Stimulated activated CD8-positive, alpha-beta memory T cell treated with anti-CD3 and anti-CD28 coated beads, Interleukin-12 subunit alpha, Interleukin-12 subunit beta, amount 100 ng/mL, for 4 hours (primary cell): Measurements from ENCODE around the gene SEC16B.
"Not testable (repeated sequence)": the region's sequence is repeated elsewhere in the genome, so short reads cannot be mapped to it uniquely, and the experiment has no call there.

Experiments
- DNase-seq: peaks from one replicate; pipeline ENCODE4 v3.0.0-alpha.2; 2020; ENCODE audit warnings: low read depth

SEC16B gene, protein sequence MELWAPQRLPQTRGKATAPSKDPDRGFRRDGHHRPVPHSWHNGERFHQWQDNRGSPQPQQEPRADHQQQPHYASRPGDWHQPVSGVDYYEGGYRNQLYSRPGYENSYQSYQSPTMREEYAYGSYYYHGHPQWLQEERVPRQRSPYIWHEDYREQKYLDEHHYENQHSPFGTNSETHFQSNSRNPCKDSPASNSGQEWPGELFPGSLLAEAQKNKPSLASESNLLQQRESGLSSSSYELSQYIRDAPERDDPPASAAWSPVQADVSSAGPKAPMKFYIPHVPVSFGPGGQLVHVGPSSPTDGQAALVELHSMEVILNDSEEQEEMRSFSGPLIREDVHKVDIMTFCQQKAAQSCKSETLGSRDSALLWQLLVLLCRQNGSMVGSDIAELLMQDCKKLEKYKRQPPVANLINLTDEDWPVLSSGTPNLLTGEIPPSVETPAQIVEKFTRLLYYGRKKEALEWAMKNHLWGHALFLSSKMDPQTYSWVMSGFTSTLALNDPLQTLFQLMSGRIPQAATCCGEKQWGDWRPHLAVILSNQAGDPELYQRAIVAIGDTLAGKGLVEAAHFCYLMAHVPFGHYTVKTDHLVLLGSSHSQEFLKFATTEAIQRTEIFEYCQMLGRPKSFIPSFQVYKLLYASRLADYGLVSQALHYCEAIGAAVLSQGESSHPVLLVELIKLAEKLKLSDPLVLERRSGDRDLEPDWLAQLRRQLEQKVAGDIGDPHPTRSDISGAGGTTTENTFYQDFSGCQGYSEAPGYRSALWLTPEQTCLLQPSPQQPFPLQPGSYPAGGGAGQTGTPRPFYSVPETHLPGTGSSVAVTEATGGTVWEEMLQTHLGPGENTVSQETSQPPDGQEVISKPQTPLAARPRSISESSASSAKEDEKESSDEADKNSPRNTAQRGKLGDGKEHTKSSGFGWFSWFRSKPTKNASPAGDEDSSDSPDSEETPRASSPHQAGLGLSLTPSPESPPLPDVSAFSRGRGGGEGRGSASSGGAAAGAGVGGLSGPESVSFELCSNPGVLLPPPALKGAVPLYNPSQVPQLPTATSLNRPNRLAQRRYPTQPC

DNA sequence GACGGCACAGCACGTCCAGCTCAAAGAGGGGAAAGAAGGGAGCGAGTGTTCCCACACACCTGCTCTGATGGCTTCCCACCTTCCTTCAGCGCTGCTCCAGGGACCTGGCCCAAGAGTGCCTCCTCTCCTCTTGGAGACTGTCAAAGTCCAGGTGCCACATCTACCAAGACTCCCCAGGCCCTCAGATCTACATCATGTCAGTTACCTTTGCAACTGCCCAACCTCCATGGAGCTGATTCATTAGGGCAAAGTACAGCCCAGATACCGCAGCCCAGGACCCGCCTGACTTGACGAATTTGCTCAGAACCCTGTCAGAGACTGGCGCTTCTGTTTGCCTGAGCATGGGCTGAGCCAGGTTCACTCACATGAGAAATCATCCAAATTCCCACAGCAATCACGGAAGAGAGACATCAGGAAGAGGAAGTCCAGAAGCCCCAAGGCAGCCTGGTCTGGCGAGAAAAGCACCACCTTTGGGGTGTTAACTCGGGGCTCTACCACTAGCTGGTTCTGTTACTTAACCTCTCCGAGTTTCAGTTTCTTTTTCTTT lies at the start of gene SEC16B:
Gene SEC16B, minus strand, starts transcription at position 234 of the 547 bp plus-strand sequence. CDS start 2,077 bp downstream, outside the sequence.
- no peak for DNase-seq

DNA sequence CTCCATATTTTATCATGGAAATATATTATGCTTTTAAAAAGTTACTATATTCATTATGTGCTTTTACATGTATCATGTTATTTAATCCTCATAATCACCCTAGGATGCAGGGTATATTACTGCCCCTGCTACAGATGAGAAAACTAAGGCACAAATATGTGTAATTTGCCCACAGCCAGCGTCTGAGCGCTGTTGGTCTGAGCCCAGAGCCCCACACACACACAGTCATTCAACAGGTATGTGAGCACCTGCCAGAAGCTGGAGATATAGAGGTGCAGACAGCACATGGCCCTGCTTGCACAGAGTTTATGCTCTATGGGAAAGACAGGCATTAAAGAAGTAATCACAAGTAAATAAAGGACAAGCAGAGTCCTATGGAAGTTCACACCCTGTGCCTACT lies 49.8 kb upstream of the SEC16B start:
- no peak for DNase-seq

DNA sequence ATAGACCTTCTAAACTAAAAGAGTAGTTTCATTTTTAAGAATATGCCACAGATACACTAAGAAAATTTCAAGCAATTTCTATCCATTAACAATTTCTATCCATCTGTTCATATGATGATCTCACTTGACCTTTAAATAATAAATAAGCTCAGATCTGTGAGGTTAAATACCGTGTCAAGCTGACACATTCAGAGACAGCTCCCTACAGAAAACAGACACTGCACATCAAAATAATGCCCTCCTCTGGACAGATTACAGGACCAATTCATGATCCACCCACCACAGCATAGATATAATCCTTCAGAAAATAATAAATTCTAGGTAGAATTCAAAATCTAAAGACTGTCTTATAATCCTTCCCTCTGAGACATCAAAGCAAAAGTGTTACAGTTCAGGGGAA lies 49.4 kb upstream of the SEC16B start:
- no peak for DNase-seq

DNA sequence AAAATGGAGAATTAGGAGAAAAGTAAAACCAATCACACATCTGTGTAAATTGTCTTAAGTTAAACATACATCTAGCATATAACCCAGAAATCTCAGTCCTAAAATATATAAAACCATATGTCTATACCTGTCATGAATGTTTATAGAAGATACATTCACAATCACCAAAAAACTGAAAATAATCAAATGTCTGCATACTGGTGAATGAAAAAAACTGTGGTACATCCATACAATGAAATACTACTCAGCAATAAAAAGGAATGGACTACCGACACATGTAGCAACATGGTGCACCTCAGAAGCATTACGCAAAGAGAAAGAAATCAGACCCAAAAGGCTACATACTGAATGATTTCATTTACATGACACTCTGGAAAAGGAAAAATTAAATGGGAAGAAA lies 47.7 kb upstream of the SEC16B start:
- DNase-seq, result no peak

DNA sequence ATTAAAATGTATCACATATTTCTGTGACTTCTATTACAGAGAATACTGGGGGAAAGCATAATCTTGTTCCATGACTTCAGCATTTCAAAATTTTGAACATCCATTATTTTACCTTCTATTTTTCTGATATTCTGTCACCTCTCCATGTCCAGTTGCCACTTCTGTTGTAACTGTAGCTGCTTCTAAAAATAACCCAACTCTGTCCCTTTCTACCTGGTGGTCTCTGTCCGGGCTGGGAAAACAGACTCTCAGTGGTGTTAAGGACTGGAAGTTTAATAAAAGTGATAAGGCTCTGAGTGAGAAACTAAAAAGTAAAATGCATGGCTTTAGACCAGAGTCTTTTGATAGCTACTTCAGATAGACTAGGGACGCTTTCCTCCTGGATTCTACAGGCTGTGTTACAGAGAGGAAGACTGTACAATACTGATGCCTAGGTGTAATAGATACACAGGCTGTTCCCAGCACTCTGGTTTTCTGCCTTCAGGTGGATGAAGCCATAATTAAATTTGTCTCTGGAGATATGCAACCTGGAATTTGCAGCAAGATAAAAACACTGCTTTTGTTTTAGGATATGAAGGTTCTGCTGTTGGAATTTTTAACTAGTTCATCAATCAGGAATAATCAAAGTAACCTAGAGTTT lies 42.1 kb upstream of the SEC16B start:
- DNase-seq, result no peak

DNA sequence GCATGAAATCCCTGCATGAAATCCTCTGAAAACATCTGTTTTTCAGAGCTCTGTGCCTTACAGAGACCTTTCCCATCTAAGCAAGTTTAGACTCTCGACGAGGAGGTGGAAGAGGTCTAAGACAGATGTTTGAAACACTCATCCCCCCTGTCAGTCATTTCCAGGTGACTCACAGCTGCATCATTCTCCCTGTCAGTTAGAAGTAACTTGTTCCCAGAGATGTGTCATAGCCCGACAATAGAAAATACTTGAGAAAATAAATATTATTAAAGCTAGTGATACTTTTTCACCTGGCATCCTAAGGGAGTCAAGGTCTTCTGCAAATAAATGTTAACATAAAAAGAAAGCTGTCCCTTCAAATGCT lies 41.6 kb upstream of the SEC16B start:
- no peak for DNase-seq

DNA sequence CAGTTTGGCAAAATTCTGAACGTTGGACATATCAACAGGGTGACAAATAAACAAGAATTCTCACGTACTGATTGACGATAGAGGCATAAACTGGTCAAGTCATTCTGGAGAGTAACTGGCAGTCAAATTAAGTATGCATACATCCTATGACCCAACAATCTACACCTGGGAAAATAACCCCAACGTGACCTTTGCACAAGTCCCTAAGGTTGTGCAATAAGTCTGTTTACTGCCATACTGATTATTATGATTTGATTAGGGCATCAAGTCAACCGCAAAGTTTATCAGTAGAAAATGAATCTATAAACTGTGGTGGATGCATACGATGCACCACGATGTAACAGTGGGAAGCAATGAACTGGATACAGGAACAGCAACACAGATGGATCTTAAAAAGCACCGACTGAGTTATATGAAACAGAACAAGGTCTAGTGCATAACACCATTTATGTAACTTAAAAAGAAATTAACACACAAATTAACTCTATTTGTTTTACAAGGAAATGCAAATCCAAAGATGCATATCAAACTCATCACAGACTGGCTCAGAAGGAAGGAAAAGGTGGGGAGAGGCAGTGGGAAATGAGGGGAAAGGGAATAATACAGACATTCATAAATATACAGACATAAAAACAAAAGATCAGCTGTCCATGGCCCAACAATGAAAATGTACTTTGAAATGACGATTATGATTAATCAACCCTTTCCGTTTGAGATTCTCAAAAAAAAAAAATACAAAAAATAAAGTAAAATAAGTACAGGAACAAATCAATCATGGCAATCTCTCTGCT lies 41.0 kb upstream of the SEC16B start:
- no peak for DNase-seq

DNA sequence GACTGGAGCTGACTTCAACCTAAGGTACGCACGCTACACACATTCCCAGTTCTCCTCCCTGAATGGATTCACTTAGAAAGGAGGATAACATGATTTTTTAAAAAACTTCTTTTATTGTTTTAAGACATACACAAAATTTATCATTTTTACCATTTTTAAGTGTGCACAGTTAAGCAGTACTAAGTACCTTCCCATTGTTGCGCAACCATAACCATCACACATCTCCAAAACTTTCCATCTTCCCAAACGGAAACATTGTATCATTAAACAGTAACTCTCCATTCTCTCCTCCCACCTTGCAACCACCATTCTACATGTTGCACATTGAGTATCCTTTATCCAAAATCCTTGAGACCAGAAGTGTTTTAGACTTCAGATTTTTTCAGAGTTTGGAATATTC lies 36.2 kb upstream of the SEC16B start:
- DNase-seq, result no peak

DNA sequence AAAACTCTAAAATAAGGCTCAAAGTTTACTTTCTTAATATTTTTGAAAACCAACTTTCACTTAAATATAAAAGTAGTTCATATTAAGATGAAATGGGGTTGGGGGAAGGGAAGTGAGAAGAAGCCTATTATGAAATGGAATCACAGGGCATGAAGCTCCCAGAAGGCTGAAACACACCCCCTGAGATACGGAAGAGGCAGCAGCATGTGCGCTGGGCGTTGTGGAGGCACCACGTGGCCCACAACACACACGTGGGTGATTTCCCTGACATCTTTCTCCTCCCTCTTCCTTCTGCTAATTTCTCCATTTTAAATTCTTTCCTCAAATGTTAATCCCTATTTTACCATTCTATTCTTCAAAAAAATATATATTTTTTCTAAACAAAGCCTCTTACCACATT lies 35.6 kb upstream of the SEC16B start:
- no peak for DNase-seq

DNA sequence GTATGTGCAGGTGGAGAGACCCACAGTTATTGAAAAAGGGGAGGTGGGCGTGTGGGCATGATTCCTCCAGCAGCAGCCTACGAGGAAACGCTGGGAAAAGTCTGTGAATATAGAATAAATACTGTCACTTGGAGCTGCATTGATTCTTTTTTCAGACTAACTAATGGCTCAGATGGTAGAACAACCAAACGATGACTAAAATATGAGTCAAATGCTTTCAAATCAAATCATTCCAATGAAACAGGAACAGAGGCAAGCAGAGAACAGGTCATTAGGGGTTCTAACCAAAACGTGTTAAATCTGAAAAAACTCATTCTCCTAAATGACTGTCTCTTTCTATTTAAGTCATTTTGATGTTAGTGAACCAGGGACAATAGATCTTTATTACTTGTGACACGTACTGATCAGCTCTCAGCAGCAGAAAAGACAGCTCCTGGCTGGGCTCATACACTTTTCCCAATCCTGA lies 35.1 kb upstream of the SEC16B start:
- no peak for DNase-seq

DNA sequence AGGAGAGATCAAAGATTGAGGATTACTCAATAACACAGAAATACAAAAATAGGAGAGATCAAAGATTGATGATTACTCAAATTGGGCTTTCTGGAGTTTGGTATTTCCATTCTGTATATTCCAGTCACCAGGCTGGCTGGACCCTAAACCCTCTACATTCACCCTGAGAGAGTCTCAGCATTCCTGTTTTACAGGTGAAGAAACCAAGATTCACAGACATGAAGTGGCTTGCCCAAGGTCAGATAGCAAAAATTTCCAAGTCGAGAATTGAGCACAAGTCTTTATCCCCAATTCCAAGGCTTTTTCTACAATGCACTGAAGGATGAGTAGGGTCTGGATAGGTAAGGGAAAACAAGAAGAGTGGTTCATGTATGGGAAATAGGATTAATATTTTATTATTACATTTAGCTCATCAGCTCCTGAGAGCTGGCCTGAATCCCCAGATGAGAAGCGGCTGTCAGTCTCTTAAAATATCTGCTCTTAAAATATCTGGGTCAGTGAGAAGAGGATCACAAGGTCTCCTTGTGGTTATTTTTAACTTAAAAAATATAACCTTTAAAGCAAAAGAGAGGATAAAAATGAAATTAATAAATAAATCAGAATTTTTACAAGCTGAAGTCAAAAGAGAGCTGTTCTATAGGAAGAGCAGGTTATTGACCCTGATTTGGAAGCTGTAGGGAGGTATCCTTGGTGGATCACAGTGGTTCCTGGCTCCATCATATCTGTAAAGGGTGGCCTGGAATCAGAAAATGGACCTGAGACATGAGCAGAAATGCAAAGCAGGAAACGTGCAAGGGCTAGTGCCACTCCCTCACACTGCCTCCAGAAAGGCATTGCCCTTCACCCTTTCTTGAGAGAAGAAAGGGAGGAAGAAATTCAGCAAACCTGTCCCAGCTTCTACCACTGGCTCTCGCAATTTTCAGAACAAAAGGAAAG lies 29.1 kb upstream of the SEC16B start:
- no peak for DNase-seq

DNA sequence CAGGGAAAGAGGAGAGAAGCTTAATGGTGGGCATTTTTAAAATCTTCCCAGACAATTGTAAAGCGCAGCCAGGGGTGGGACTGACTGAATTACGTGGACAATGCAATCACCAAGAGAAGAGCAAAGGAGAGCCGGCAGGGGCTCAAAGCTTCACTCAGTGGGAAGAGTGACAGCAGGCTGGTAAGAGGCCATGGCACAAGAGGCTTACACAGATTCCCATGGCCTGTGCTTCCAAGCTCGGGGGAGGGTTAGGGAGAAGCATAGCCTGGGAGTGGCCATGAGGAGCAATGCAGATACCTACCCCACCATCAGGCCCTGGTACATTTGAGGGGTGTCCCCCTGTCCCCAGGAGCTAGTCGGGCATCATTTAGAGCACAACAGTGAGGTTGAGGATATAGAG lies 27.1 kb upstream of the SEC16B start:
- no peak for DNase-seq

DNA sequence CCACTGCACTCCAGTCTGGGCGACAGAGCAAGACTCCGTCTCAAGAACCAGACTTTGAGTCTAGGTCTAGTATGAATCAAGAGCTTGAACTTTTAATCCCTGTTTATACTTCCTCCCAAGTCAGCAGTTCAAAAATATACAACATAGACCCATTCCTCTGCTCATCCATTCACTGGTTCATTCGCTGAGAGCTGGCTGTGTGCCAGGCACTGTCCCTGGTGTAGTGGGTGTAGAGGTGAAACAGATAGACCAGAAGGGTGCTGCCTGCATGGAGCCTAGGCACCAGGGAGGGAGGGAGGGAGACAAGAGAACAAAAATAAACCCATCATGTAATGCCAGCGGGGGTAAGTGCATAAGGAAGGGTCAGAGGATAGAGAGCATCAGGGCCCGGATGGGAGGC lies 25.5 kb upstream of the SEC16B start:
- DNase-seq, result no peak

DNA sequence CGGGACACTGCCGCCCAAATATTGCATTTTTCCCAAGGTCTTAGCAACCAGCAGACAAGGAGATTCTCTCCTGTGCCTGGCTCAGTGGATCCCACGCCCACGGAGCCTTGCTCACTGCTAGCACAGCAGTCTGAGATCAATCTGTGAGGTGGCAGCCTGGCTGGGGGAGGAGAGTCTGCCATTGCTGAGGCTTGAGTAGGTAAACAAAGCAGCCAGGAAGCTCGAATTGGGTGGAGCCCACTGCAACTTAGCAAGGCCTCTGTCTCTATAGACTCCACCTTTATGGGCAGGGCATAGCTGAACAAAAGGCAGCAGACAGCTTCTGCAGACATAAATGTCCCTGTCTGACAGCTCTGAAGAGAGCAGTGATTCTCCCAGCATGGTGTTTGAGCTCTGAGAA lies 16.4 kb upstream of the SEC16B start:
- not testable (repeated sequence) for DNase-seq

DNA sequence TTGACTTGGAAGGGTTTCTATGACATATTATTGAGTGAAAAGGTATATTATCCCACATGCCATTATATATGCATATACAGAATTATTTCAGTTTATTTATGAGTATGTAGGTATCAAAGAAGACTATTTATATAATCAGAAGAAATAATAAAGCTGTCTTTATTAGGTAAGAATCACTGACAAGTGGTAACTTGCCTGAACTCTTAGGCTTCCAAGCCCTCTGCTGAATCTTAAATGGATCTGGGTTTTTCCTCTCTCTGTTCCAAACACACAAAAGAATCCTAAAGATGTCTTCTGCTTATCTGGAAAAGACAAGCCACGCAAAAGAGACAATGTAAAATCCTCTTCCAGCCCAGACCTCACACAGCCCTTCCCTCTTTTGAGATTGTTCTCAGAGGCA lies 14.9 kb upstream of the SEC16B start:
- no peak for DNase-seq

DNA sequence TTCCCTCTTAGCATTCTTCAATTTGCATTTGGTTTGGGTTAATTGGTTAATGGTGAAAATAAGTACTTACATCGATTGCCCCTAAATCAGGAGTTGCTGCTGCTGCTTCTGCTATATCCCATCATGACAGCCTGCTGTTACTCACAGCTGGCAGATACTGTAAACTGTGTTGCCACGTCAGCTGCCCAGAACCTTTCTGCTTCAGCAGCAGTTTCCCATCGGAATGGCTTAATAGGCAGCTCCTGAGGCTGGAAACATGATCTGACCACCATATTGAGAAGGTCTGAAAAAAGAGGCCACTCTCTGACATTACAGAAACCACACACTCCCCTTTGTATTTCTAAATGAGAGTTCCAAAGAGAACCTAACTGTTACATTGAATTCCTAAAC lies 14.3 kb upstream of the SEC16B start:
- DNase-seq, result no peak

DNA sequence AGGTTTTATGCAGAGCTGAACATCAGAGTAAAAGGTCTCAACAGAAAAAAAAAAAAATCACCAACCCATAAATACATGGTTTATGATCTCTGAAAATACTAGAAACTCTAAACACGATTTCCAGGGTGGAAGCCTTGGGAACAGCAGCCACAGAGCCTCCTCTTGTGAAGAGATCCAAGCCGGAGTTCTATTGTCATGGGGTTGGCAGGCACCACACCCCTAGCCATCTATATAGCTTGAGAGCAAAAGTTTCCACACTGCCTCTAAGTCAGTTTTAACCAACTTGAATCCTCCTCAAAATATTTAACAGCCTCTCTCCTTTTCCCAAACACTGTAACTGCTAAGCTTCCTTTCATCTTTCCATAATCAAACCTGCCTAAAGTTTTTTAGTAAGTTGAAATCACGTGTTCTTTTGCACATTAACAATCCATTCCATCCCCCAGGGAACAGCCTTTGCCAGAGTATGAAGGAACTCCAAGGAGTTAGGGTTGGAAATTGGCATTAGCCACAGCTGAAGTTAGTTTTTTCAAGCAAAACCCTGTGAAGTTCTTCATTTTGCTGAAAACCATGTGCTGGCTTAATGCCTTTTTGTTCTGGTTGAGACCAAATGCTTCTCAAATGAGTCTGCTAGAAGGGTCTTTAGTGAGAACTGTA lies 13.8 kb upstream of the SEC16B start:
- DNase-seq, result no peak

DNA sequence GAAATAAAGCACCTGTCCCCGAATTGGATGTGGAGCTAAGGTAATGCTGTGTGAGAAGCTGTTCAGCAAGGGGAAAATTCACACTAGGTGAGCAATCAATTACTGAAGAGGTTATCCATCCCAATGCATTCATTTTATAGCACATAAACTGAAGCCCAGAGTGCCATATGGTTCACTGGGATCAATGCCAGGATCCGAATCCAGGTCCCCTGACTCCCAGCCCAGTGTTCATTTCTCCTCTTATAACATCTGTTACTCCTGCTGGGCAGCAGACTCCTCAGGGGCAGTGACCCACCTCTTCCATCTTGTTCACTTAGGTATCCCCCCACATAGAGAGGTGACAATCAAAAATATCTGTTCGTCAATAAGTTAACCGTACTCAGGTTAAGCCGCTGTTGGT lies 13.2 kb upstream of the SEC16B start:
- no peak for DNase-seq

DNA sequence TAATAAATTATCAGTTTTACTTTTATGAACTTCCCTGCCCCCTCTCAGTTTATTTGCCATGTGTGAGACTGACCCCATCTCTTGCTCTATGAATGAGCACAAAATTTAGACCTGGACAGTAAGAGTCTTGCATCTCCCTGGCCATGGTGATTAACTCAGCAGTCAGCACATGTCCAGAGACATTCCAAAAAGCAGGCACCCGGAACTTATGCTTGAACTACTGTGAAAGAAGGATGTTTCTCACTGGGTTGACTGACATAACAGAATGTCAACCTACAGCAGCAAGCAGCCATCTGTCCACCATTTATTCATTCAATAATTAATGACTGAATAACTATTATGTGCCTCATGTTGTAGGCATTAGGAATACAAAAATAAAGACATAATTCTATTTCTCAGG lies 11.3 kb upstream of the SEC16B start:
- DNase-seq, result no peak

DNA sequence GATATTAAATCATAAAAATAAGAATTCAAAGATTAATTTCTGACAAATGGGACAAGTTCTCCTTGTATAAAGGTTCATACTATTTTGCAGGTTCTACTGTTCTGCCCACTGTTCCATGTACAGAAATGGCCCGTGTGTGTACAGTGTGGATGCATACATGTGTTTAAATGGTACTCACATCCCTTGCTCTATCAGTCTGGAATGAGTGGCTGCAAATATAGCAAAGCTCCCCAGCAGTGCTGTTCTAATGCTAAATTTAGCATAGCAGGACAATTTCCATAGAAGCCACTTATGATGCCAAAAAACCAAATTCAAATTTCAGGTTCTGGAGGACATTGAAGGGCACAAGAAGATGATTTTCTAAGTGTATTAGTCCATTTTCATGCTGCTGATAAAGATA lies 9.4 kb upstream of the SEC16B start:
- DNase-seq, result no peak
